HepG2 (cell line): Measurements from ENCODE around the gene MTFR1L. TPM values are rescaled to one million over a fixed set of nuclear protein-coding genes. Genes with fewer than 3 reads are reported as not detected.

Experiments
- ATAC-seq: fragments of 200-7000 bp; cut with Tn5 transposase; 3 replicates; pipeline ENCODE4 v1.9.1; 2020; ENCODE audit warnings: mild to moderate bottlenecking, moderate library complexity
- BruUV-seq: library from RNA; stranded (reverse); fragments of 400-500 nt; replicated peaks from 2 replicates; lab custom pipeline; 2021; lab: Mats Ljungman, UMichigan
- CTCF ChIA-PET: fragments of 300-600 bp; formaldehyde crosslinking; extraction: SDS; loops from one replicate; lab custom pipeline; 2021; ENCODE audit warnings: low total read pairs, inconsistent platforms, low intra/inter-chr PET ratio; lab: Yijun Ruan, JAX
- POLR2A ChIA-PET: fragments of 350-600 bp; sonication (Branson Sonifier 250); formaldehyde crosslinking; loops from one replicate; lab custom pipeline; 2020; ENCODE audit warnings: antibody characterized with exemption, inconsistent platforms; lab: Yijun Ruan, JAX
- DNase-seq: peaks from one replicate; pipeline ENCODE4 v3.0.0-alpha.2; 2015; ENCODE audit warnings: low spot score
- FAIRE-seq: peaks from 3 replicates; lab custom pipeline; 2011; peaks lifted over from hg19 to GRCh38; lab: Jason Lieb, UNC
- H2AFZ ChIP-seq: one replicate; pipeline ENCODE4 v1.6.1; 2011; ENCODE audit warnings: low read length, inconsistent platforms
- H3K27ac ChIP-seq: fragments of 300-600 bp; 3 replicates; pipeline ENCODE4 v1.8.0; 2011; ENCODE audit warnings: mixed run types, mild to moderate bottlenecking, mixed read lengths, low read length, inconsistent platforms; ENCODE audit not compliant: insufficient read depth; ENCODE audit errors: extremely low read length
- H3K27me3 ChIP-seq, 2 experiments: fragments of 200-600 bp in 1 of 2; 2 replicates in 1 of 2; 3 replicates in 1 of 2; pipeline versions ENCODE4 v1.6.0 to v1.8.0; 2011; ENCODE audit warnings: low read length in 2 of 2, mild to moderate bottlenecking in 2 of 2, moderate library complexity in 2 of 2, inconsistent platforms in 1 of 2; ENCODE audit not compliant: insufficient read depth in 2 of 2, control insufficient read depth in 1 of 2
- H3K36me3 ChIP-seq, 2 experiments: fragments of 200-600 bp in 1 of 2; replicated peaks in 1 of 2; 2 replicates in 1 of 2; 3 replicates in 1 of 2; pipeline versions ENCODE4 v1.5.1 to v1.8.0; 2011; ENCODE audit warnings: low read length in 2 of 2, inconsistent platforms in 1 of 2; ENCODE audit not compliant: insufficient read depth in 2 of 2, control insufficient read depth in 1 of 2
- H3K4me1 ChIP-seq: 2 replicates; pipeline ENCODE4 v1.5.1; 2012; ENCODE audit warnings: low read length, inconsistent platforms; ENCODE audit not compliant: insufficient read depth
- H3K4me2 ChIP-seq: 2 replicates; pipeline ENCODE4 v1.6.0; 2011; ENCODE audit warnings: low read depth, low read length, inconsistent platforms
- H3K4me3 ChIP-seq, 3 experiments: fragments of 200-600 bp in 1 of 3; sonication (generic), shearing (Covaris generic) in 1 of 3; replicated peaks in 1 of 3; 2 replicates each; pipeline ENCODE4 v1.5.1; 2011 to 2016; ENCODE audit warnings: low read length in 3 of 3, inconsistent platforms in 2 of 3, low read depth in 2 of 3, mild to moderate bottlenecking in 2 of 3, control low read depth in 1 of 3, mixed read lengths in 1 of 3; ENCODE audit not compliant: insufficient read depth in 1 of 3
- H3K79me2 ChIP-seq: one replicate; pipeline ENCODE4 v1.6.1; 2011; ENCODE audit warnings: low read length, inconsistent platforms; ENCODE audit not compliant: insufficient read depth
- H3K9ac ChIP-seq: 2 replicates; pipeline ENCODE4 v1.6.0; 2011; ENCODE audit warnings: mild to moderate bottlenecking, low read depth, low read length, inconsistent platforms; ENCODE audit not compliant: insufficient read depth
- H3K9me3 ChIP-seq: 2 replicates; pipeline ENCODE4 v1.5.1; 2012; ENCODE audit warnings: mild to moderate bottlenecking, low read length
- H4K20me1 ChIP-seq: 2 replicates; pipeline ENCODE4 v1.6.0; 2011; ENCODE audit warnings: inconsistent platforms, mild to moderate bottlenecking, low read length, moderate library complexity; ENCODE audit not compliant: insufficient read depth
- HHEX ChIP-seq: IDR thresholded peaks from 2 replicates; pipeline ENCODE4 v1.6.1; 2016; ENCODE audit warnings: control low read depth
- MAZ ChIP-seq, 2 experiments: sonication (generic) in 1 of 2; formaldehyde crosslinking in 1 of 2; IDR thresholded peaks; 2 replicates each; pipeline versions ENCODE4 v1.5.0 to v1.6.1; 2012 to 2020; ENCODE audit warnings: low read depth in 2 of 2, mild to moderate bottlenecking in 2 of 2, borderline replicate concordance in 1 of 2, improper control_type of control experiment in 1 of 2, low read length in 1 of 2, missing genetic modification reagents in 1 of 2, moderate library complexity in 1 of 2
- MIER3 ChIP-seq: IDR thresholded peaks from 2 replicates; pipeline ENCODE4 v1.6.1; 2016; ENCODE audit warnings: missing compliant biosample characterization, borderline replicate concordance
- PTBP1 ChIP-seq: fragments of 200-400 bp; formaldehyde crosslinking; IDR thresholded peaks from 2 replicates; pipeline ENCODE4 v1.6.1; 2018; ENCODE audit warnings: low read length, low read depth; ENCODE audit not compliant: poor library complexity, severe bottlenecking
- SALL2 ChIP-seq: sonication (generic); formaldehyde crosslinking; IDR thresholded peaks from 2 replicates; pipeline ENCODE4 v1.8.1; 2023; ENCODE audit warnings: mild to moderate bottlenecking, missing genetic modification reagents, inconsistent platforms
- SOX5 ChIP-seq: IDR thresholded peaks from 2 replicates; pipeline ENCODE4 v1.6.1; 2016; ENCODE audit warnings: borderline replicate concordance
- SP5 ChIP-seq: IDR thresholded peaks from 2 replicates; pipeline ENCODE4 v1.6.1; 2016; ENCODE audit warnings: low read depth, borderline replicate concordance
- SYNCRIP ChIP-seq: fragments of 200-400 bp; formaldehyde crosslinking; IDR thresholded peaks from 2 replicates; pipeline ENCODE4 v1.6.1; 2018; ENCODE audit warnings: mild to moderate bottlenecking, low read depth, low read length; ENCODE audit not compliant: insufficient read depth
- ZBTB33 ChIP-seq: sonication (generic); formaldehyde crosslinking; IDR thresholded peaks from 2 replicates; pipeline ENCODE4 v1.4.0; 2020; ENCODE audit warnings: missing genetic modification reagents
- ZBTB38 ChIP-seq: sonication (generic); formaldehyde crosslinking; IDR thresholded peaks from 2 replicates; pipeline ENCODE4 v1.5.1; 2020; ENCODE audit warnings: mild to moderate bottlenecking, missing genetic modification reagents
- WGBS: methylation state at CpG from one replicate; pipeline ENCODE4 v1.1.6; 2017; ENCODE audit warnings: low lambda C conversion rate; 5-methylcytosine and 5-hydroxymethylcytosine counted together
- in situ Hi-C: cut with HindIII; loops from 2 replicates; pipeline ENCODE4 v1.10.0; 2017; ENCODE audit warnings: low pct_unique_long_range_greater_than_20kb; ENCODE audit not compliant: extremely low pct_ligation_motif_present
- intact Hi-C: fragments of 100-400 bp; cut with micrococcal nuclease; formaldehyde crosslinking; loops from one replicate; pipeline ENCODE4 v1.10.0; 2022; ENCODE audit not compliant: unreplicated experiment
- polyA plus RNA-seq, 8 experiments: library from polyadenylated mRNA; depleted of rRNA in 3 of 8; stranded (reverse) in 7 of 8; unstranded in 1 of 8; fragments of >200 nt; fragmentation: Illumina TruSeq in 4 of 8; extraction: Trizol in 4 of 8; gene quantifications; 2 replicates each; pipeline versions ENCODE4 v1.2.1 to v1.2.3, GENCODE V29; 2011 to 2016; ENCODE audit warnings: low read depth in 4 of 8, missing spikeins in 1 of 8, mixed read lengths in 1 of 8; ENCODE audit not compliant: insufficient read depth in 1 of 8
- total RNA-seq, 5 experiments: library from RNA; depleted of rRNA; stranded (reverse); fragments of >200 nt; fragmentation: Illumina TruSeq; extraction: Trizol; gene quantifications; 2 replicates each; pipeline ENCODE4 v1.2.3, GENCODE V29; 2016; ENCODE audit warnings: low read depth in 1 of 5
- TF ChIP-seq, protein P1 (sequence below): IDR thresholded peaks from 2 replicates; pipeline ENCODE4 v1.6.1; 2016; ENCODE audit warnings: mild to moderate bottlenecking
- TF ChIP-seq, protein P2 (sequence below), 2 experiments: IDR thresholded peaks; 2 replicates each; pipeline ENCODE4 v1.6.1; 2011 to 2012; ENCODE audit warnings: low read length in 2 of 2, borderline replicate concordance in 1 of 2, low read depth in 1 of 2, mild to moderate bottlenecking in 1 of 2, moderate library complexity in 1 of 2

MTFR1L gene
- total and polyA plus RNA-seq, 2 of the 13 experiments (the other 11 are each of a cell fraction or from before 2014, with no cell fraction given), result 38.0 to 55.7 TPM

GRCh38 chr1:25800703-25801377 is 18.9 kb upstream of the MTFR1L start (continued):
- TF ChIP-seq ZBTB38 (peak; percentile 48; the same call in 1 of the 2 replicates), ZBTB33 (peak; percentile 40), SALL2 (CRISPR knock-in tag) (no peak), HHEX (CRISPR knock-in tag) (no peak)
- TF ChIP-seq, protein P1, sequence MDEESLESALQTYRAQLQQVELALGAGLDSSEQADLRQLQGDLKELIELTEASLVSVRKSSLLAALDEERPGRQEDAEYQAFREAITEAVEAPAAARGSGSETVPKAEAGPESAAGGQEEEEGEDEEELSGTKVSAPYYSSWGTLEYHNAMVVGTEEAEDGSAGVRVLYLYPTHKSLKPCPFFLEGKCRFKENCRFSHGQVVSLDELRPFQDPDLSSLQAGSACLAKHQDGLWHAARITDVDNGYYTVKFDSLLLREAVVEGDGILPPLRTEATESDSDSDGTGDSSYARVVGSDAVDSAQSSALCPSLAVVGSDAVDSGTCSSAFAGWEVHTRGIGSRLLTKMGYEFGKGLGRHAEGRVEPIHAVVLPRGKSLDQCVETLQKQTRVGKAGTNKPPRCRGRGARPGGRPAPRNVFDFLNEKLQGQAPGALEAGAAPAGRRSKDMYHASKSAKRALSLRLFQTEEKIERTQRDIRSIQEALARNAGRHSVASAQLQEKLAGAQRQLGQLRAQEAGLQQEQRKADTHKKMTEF (CRISPR knock-in tag), result no peak
- TF ChIP-seq, all 625 proteins: peak for 7

GRCh38 chr1:25802915-25803314 is 16.8 kb upstream of the MTFR1L start:
- ATAC-seq, result no peak
- FAIRE-seq, result no peak
- Histone ChIP-seq H3K27me3 (no peaks in the 10 kb centered on the region), H3K9ac (no peak overlapping the region), H3K27ac (no peak overlapping the region), H3K4me3 (no peak overlapping the region), H4K20me1 (no peaks in the 10 kb centered on the region), H3K79me2 (no peaks in the 10 kb centered on the region), H2AFZ (no peak overlapping the region)
- TF ChIP-seq PTBP1 (no peak), SOX5 (no peak), SYNCRIP (no peak), MAZ (IDR thresholded peaks at IDR 0.05; ENCODE audit: borderline replicate concordance, low read depth, low read length) (no peak), MAZ (CRISPR knock-in tag; IDR thresholded peaks at IDR 0.05; ENCODE audit: low read depth) (no peak), SP5 (CRISPR knock-in tag) (no peak), MIER3 (CRISPR knock-in tag) (no peak)
- TF ChIP-seq, protein P2, sequence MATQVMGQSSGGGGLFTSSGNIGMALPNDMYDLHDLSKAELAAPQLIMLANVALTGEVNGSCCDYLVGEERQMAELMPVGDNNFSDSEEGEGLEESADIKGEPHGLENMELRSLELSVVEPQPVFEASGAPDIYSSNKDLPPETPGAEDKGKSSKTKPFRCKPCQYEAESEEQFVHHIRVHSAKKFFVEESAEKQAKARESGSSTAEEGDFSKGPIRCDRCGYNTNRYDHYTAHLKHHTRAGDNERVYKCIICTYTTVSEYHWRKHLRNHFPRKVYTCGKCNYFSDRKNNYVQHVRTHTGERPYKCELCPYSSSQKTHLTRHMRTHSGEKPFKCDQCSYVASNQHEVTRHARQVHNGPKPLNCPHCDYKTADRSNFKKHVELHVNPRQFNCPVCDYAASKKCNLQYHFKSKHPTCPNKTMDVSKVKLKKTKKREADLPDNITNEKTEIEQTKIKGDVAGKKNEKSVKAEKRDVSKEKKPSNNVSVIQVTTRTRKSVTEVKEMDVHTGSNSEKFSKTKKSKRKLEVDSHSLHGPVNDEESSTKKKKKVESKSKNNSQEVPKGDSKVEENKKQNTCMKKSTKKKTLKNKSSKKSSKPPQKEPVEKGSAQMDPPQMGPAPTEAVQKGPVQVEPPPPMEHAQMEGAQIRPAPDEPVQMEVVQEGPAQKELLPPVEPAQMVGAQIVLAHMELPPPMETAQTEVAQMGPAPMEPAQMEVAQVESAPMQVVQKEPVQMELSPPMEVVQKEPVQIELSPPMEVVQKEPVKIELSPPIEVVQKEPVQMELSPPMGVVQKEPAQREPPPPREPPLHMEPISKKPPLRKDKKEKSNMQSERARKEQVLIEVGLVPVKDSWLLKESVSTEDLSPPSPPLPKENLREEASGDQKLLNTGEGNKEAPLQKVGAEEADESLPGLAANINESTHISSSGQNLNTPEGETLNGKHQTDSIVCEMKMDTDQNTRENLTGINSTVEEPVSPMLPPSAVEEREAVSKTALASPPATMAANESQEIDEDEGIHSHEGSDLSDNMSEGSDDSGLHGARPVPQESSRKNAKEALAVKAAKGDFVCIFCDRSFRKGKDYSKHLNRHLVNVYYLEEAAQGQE (IDR thresholded peaks at IDR 0.05; ENCODE audit: borderline replicate concordance in 1 of 2, low read depth in 1 of 2, low read length in 2 of 2), result no peak
- TF ChIP-seq, all 625 proteins: peak for 0
- POLR2A ChIA-PET, result interaction anchor here (1.2 to 1.8 kb wide), 3 partner anchors 9 to 29 kb away, joined by 4 to 5 read pairs (median 4); partner anchors contain the start of gene MTFR1L
- CTCF ChIA-PET, result no interaction called here
- Histone ChIP-seq H3K9me3 (no peaks in the 10 kb centered on the region), H3K4me1 (peaks cover 19% of the 10 kb centered on the region), H3K36me3 (no peaks in the 10 kb centered on the region), H3K4me2 (no peak overlapping the region)
- BruUV-seq, result TSS peak; percentile 61
- in situ Hi-C loops, result loop anchor here (25.0 kb wide), 1 partner anchor 191 kb away; the partner anchor contains the start of gene MAN1C1
- intact Hi-C loops, result no loop called here
- WGBS, result 73% methylated on average over 6 of the region's 6 CpGs
- no peak for DNase-seq
